ENCODE results near the gene LARGE2.
"Not testable (repeated sequence)": the region's sequence is repeated elsewhere in the genome, so short reads cannot be mapped to it uniquely, and the experiment has no call there.

Gene LARGE2

GRCh38 chr11:45887587-45887986 lies 34.9 kb upstream of the LARGE2 start:
- no peak for DNase-seq
- no peak for TF ChIP-seq POLR2A (IDR thresholded peaks at IDR 0.05; ENCODE audit: low read length)
- no peak for TF ChIP-seq GATA1 (IDR thresholded peaks at IDR 0.05; ENCODE audit: low read depth, low read length)

GRCh38 chr11:45889555-45889954 lies 32.9 kb upstream of the LARGE2 start:
- TF ChIP-seq GATA1 (IDR thresholded peaks at IDR 0.05; ENCODE audit: low read depth, low read length) (no peak), POLR2A (IDR thresholded peaks at IDR 0.05; ENCODE audit: low read length) (no peak)
- no peak for DNase-seq

- no peak for TF ChIP-seq GATA1 (IDR thresholded peaks at IDR 0.05; ENCODE audit: low read depth, low read length)
- no peak for TF ChIP-seq POLR2A (IDR thresholded peaks at IDR 0.05; ENCODE audit: low read length)
- DNase-seq, result no peak
Measured at GRCh38 chr11:45889966-45890365, 32.5 kb upstream of the LARGE2 start.

DNA sequence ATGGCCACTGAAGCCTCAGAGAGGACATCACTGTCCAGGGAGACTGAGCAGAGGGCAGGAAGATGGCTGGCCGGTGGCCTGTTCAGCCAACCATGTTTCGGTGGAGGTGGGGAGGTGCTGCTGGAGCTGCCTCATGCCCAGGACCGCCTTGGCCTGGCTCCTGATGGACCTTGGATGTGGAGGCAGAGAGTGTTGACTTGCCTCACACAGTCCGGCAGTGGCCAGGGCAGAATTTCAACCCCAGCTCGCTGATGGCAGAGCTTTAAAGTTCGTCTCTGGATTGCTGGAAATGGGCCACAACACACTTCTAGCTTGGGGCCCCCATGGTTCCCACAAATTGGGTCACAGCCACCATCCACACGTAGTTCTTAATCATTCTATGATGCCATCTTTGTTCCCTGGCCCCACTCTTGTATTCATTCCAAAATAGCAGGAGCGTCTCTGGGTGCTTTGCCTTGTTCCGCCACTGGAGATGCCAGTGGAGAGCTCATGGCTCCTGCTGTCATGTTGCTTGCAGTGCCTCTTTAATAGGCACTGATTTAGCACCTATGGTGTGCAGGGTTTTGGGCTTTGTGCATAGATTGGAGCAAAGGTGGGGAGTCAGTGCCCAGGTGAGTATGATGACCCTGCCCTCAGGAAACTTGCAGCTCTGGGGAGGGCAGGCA lies 31.4 kb upstream of the LARGE2 start:
- TF ChIP-seq GATA1 (IDR thresholded peaks at IDR 0.05; ENCODE audit: low read depth, low read length) (no peak), POLR2A (IDR thresholded peaks at IDR 0.05; ENCODE audit: low read length) (no peak)
- no peak for DNase-seq

- TF ChIP-seq POLR2A (IDR thresholded peaks at IDR 0.05; ENCODE audit: low read length), result no peak
- TF ChIP-seq GATA1 (IDR thresholded peaks at IDR 0.05; ENCODE audit: low read depth, low read length), result no peak
- no peak for DNase-seq
Measured at GRCh38 chr11:45892856-45893255, 29.6 kb upstream of the LARGE2 start.

DNA sequence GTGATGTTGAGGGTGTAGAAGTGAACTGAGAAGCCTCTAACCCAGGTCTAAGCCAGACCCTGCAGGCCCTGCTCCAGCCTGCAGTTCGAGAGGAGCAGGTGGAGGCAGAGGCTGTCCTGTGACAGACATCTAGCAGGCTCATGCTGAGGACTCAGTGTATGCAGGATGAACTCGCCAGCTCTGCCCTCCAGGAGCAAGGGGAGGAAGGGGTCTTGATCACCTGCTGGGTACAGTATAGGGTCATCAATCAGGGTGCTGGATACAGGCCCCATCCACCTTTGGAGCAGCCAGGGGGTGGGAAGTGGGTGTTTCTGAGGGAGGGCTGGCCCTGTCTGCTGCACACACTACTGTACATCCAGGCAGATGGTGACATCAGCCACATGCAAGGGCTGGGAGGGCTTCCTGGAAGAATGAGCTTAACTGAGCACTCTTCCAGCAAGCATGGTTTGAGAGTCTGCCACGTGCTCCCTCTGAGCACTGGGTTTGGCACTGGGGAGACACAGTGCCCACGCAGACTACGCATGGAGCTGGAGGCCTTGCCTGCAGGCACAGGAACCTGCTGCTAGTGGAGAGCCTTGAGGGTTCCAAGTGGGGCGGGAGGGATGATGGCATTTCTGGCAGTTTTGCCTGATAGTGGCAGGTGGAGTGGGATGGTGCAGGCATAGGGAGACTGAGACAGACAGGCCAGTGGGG lies 27.8 kb upstream of the LARGE2 start:
- no peak for TF ChIP-seq POLR2A (IDR thresholded peaks at IDR 0.05; ENCODE audit: low read length)
- TF ChIP-seq GATA1 (IDR thresholded peaks at IDR 0.05; ENCODE audit: low read depth, low read length), result no peak

DNA sequence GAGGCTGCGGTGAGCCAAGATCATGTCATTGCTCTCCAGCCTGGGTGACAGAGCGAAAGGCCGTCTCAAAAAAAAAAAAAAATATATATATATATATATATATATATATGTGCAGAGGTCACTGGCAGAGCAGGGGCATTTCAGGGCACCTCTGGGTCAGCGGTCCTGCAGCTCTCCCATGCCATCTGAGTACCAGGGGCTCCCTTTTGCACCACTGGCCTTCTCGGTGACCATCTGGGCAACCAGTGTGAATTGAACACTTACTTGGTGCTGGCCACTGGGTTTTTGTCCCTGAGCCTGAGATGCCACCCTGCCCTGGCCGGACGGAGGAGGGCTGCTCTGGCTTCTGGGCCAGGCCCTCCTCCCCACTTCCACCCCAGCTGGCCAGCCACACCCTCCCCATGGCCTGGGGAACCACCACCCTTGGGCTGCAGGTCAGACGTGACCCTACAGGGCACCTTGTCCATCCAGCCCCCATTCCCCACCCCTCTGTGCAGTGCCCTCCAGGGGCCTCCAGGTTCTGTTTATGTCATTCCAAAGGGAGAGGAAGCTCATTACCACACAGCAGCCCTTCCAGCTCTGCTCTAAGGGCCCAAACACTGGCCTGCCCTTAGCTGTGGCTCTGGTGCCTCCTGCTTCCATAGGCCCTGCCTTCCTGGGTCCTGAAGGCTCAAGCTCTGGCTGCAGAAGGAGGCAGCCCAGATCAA lies 26.8 kb upstream of the LARGE2 start:
- no peak for DNase-seq
- TF ChIP-seq GATA1 (IDR thresholded peaks at IDR 0.05; ENCODE audit: low read depth, low read length) (no peak), POLR2A (IDR thresholded peaks at IDR 0.05; ENCODE audit: low read length) (no peak)

More for the DNA sequence above, 27.8 kb upstream of the LARGE2 start:
- no peak for DNase-seq

- no peak for TF ChIP-seq GATA1 (IDR thresholded peaks at IDR 0.05; ENCODE audit: low read depth, low read length)
- TF ChIP-seq POLR2A (IDR thresholded peaks at IDR 0.05; ENCODE audit: low read length), result no peak
- no peak for DNase-seq
Measured at GRCh38 chr11:45896422-45896984, 26.0 kb upstream of the LARGE2 start.

DNA sequence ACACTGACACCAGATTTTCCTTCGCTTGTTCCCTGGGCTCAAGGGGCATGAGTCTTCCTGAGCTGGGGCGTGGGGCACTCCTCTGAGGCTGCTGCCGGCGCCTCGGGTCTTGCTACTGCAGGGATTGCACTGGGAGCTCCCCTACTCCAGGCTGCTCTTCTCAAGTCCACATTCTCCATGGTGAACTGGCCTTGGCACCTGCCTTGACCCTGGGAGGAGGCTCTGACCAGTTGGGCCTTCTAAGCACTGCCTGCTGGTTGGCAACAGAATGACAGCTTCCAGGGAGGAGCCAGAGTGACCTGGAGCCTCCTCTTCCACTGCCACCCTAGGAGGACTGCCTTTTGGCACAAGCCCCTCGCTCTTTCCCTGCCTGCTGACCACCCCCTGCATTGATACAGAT lies 24.9 kb upstream of the LARGE2 start:
- no peak for DNase-seq
- no peak for TF ChIP-seq GATA1 (IDR thresholded peaks at IDR 0.05; ENCODE audit: low read depth, low read length)
- TF ChIP-seq POLR2A (IDR thresholded peaks at IDR 0.05; ENCODE audit: low read length), result no peak

GRCh38 chr11:45899086-45899447 lies 23.4 kb upstream of the LARGE2 start:
- DNase-seq, result no peak
- TF ChIP-seq GATA1 (IDR thresholded peaks at IDR 0.05; ENCODE audit: low read depth, low read length), result no peak

- DNase-seq, result peak; percentile 81 to 92
- TF ChIP-seq POLR2A (IDR thresholded peaks at IDR 0.05; ENCODE audit: low read length) (no peak), GATA1 (IDR thresholded peaks at IDR 0.05; ENCODE audit: low read depth, low read length) (no peak)
Measured at GRCh38 chr11:45899448-45900174, 22.8 kb upstream of the LARGE2 start.

DNA sequence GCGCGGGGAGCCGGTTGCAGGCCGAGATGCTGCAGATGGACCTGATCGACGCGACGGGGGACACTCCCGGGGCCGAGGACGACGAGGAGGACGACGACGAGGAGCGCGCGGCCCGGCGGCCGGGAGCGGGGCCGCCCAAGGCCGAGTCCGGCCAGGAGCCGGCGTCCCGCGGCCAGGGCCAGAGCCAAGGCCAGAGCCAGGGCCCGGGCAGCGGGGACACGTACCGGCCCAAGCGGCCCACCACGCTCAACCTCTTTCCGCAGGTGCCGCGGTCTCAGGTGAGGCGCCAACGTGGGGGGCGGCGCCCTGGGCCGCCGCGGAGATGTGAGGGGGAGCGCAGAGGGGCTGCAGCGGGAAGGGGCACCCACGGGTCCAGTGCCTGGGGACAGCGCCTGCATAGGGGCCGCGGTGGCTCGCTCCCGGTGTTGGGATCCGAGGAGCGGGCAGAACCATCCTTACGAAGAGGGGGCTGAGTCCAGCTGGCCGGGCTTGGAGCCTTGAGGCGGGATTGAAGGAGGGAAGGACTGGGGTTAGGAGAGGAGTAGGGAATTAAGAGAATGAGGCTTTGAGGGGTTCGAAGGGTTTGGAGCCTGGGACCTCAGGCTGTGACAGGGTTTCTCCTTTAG lies 22.2 kb upstream of the LARGE2 start:
- DNase-seq, result not testable (repeated sequence)

DNA sequence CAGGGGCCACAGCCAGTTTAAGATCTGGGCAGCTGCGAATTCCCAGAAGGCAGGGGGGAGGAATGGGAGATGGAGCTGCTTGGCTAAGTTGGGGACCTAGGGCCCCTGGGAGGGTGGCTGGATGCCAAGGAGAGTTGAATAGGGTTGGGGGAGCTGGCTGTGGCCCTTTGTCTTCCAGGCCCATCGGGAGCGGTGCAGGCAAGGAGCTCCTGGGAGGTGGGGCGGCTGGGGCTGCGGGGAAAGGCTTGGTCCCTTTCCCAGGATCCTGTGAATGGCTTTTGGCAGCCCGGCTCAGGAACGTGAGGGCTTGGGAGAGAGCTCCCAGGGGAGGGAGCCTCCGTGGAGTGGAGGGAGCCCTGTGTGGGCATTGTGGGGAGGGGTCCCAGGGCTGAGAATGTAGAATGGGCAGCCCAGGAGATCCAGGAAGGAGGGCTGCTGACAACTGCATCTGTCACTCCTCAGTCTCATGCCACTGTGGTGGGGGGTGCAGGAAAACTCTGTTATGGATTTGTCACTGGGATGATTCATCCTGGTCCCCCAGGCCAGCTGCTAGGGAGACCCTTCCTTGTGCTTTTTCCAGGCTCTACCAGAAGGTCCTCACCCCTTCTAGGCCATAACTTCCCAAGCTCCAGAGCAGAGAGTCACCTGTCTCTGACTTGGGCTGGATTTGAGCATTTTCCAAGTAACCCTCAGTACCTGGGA lies 21.4 kb upstream of the LARGE2 start:
- TF ChIP-seq POLR2A (IDR thresholded peaks at IDR 0.05; ENCODE audit: low read length) (no peak), GATA1 (IDR thresholded peaks at IDR 0.05; ENCODE audit: low read depth, low read length) (no peak)
- DNase-seq, result no peak
